ENCODE measurements around the gene SIPA1L3.

The SIPA1L3 gene

GRCh38 chr19:38184815-38185214 lies 277.8 kb downstream of the SIPA1L3 start:
- in situ Hi-C loops (cut with MboI; ENCODE audit: low pct_unique_long_range_greater_than_20kb, low sequenced_read_pairs), result no loop called here
- no peak for DNase-seq

DNA sequence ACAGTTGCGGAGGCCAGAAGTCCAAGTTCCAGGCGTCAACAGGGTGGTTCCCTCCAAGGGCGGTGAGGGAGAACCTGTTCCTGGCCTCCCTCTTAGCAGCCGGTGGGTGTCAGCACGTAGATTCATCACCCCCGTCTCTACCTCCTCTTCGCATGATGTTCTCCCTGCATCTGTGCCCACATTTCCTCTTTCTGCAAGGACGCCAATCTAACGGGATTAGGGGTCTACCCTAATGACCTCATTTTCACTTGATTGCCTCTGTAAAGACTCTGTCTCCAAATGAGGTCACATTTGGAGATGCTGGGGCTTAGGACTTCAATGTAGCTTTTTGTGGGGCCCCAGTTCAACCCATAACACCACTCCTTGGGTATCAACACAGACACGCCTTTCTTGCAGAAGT lies 278.6 kb downstream of the SIPA1L3 start:
- in situ Hi-C loops (cut with MboI; ENCODE audit: low pct_unique_long_range_greater_than_20kb, low sequenced_read_pairs), result no loop called here
- peak; percentile 23 for DNase-seq

DNA sequence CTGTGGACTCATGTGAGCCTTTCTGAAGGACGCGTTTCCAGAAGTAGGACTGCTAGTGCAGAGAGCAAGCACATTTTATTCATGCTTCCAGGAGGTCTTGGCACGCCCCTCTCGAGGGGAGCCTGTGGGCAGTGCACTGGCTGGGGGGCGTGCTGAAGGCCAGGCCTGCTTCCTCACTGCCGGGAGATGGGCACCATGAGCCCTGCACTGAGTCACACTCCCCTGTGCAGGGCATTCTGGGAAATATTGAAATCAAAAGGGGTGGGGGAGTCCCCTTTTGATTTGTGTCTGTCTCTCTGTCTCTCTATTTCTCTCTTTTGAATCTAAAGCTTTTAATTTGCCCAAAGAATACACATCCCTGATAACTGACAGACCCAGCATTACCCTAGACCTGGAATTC lies 283.1 kb downstream of the SIPA1L3 start:
- in situ Hi-C loops (cut with MboI; ENCODE audit: low pct_unique_long_range_greater_than_20kb, low sequenced_read_pairs), result no loop called here
- DNase-seq, result no peak

GRCh38 chr19:38190793-38191192 lies 283.8 kb downstream of the SIPA1L3 start:
- no peak for DNase-seq
- in situ Hi-C loops (cut with MboI; ENCODE audit: low pct_unique_long_range_greater_than_20kb, low sequenced_read_pairs), result no loop called here

GRCh38 chr19:38191747-38192146 lies 284.7 kb downstream of the SIPA1L3 start:
- no peak for DNase-seq
- in situ Hi-C loops (cut with MboI; ENCODE audit: low pct_unique_long_range_greater_than_20kb, low sequenced_read_pairs), result no loop called here

- in situ Hi-C loops (cut with MboI; ENCODE audit: low pct_unique_long_range_greater_than_20kb, low sequenced_read_pairs), result no loop called here
- DNase-seq, result no peak
Observed at GRCh38 chr19:38193445-38193844, 286.4 kb downstream of the SIPA1L3 start.

DNA sequence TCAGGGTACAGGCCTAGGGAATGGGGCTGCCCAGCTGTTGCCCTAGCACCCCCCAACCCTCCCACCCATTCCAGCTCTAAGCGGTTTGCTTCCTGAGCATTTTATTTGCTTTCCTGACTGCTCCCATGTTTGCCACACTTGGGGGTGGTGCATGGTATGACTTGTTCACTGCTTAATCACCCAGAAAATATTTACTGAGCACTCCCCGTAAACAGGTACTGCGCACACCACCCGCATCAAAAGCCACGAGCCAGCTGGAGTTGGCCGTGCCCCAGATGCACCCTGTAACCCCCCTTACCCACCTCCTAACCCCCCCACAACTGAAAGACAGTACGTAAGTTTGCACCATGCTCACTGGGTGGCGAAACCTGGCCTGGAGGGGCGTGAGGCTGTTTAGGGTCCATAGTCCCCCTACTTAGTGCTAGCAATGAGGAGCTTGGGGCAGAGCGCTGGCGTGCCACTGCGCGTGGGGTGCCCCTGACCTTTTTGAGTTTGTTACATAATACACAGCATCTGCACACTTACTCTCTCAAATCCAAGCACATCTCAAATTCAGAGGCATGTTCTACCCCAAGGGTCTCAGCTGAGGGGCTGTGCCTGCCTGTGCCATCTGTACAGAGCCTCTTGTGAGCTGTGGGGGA lies 287.2 kb downstream of the SIPA1L3 start:
- in situ Hi-C loops (cut with MboI; ENCODE audit: low pct_unique_long_range_greater_than_20kb, low sequenced_read_pairs), result no loop called here
- DNase-seq, result no peak

GRCh38 chr19:38195237-38195636 lies 288.2 kb downstream of the SIPA1L3 start:
- no peak for DNase-seq
- in situ Hi-C loops (cut with MboI; ENCODE audit: low pct_unique_long_range_greater_than_20kb, low sequenced_read_pairs), result no loop called here

DNA sequence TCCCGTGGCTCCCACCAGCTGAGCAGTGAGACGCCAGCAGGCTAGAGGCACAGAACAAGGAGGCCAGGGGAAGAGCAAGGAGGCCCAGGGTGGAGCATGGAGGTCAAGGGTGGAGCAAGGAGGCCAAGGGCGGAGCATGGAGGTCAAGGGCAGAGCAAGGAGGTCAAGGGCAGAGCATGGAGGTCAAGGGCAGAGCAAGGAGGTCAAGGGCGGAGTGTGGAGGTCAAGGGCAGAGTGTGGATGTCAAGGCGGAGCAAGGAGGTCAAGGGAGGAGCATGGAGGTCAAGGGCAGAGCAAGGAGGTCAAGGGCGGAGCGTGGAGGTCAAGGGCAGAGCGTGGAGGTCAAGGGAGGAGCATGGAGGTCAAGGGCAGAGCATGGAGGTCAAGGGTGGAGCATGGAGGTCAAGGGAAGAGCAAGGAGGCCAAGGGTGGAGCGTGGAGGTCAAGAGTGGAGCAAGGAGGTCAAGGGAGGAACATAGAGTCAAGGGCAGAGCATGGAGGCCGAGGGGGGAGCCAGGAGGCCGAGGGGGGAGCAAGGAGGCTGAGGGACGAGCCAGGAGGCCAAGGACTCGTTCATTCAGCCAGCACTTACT lies 289.3 kb downstream of the SIPA1L3 start:
- no peak for DNase-seq
- in situ Hi-C loops (cut with MboI; ENCODE audit: low pct_unique_long_range_greater_than_20kb, low sequenced_read_pairs), result no loop called here

DNA sequence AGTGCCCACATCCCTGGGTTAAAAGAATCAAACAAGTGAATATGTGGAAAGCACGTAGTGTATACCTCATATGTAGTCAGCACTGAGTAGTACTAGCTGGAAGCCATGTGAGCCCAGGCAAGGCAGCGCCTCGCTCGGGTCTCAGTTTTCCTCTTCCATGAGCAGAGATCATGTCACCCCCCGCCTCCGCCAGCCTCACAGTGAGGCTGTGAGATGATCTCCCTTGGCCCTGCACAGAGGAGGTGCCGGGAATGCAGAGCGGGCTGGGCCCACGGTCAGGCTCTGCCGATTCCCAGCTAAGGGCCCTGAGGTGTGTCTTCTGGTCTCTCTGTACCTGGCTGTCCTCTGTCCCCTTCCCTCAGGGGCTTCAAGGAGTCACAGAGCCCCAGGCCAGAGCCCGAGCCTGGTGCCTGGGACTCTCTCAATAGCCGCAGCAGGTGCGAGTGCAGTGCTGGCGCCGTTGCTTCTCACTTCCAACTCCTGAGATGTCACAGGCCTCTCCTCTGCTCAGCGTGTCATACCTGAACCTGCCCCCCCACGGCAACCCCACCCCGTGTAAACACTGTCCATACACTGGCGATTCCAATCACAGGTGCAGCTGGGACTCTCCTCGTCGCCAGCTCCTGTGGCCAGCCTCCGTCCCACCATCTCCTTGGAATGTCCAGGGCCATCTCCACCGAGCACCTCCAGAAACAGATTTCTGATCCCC lies 290.1 kb downstream of the SIPA1L3 start:
- DNase-seq, result no peak
- in situ Hi-C loops (cut with MboI; ENCODE audit: low pct_unique_long_range_greater_than_20kb, low sequenced_read_pairs), result no loop called here

DNA sequence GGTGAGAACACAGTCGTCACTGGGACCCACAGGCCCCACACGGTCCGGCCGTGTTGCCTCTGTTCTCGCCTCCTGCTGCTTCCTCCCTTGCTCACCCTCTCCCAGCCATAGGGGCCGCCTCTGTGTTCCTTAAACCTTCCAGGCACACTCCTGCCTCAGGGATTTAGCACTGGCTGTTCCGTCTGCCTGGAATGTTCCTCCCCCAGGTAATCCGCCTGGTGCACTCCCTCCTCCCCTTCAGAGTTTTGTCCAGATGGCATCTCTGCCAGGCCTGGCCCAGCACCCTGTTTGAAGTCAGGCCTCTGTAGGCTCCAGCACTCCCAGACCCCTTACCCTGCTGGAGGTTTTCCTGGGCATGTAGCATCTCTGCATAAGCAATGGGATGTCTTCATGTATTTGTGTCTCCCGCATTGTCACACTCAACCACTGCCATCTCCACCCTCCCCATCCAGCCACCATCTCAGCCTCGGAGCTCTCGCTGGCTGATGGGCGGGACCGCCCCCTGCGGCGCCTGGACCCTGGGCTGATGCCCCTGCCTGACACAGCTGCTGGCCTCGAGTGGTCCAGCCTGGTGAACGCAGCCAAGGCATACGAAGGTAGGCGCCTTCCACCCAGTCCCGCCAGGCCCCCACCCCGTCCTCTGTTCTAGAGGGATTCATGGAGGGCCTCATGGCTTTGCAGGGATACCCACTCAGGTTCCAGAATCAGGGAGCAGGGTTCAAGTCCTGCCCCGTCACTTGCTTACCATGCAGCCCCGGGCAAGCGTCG lies 291.1 kb downstream of the SIPA1L3 start:
- no peak for DNase-seq
- in situ Hi-C loops (cut with MboI; ENCODE audit: low pct_unique_long_range_greater_than_20kb, low sequenced_read_pairs), result no loop called here

DNA sequence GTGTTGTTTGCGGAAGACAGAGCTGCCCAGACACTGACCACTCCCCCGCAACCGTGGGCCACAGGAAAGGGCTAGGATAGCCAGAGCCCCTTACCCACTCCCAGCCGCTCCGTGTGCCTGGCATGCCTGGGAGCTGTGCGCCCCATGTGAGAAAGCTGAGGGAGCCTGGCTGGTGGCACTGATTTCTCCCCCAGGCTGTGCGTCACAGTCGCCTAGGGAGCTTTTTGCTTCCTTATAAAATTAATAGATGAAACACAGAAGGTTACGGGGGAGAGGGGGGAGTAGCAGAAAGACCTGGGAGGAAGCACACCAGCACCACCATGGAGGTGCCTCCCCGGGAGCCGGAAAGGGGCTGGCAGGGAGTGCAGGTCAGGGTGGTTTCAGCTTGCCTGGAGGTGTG lies 292.3 kb downstream of the SIPA1L3 start:
- in situ Hi-C loops (cut with MboI; ENCODE audit: low pct_unique_long_range_greater_than_20kb, low sequenced_read_pairs), result no loop called here
- no peak for DNase-seq

GRCh38 chr19:38201731-38202130 lies 294.7 kb downstream of the SIPA1L3 start:
- in situ Hi-C loops (cut with MboI; ENCODE audit: low pct_unique_long_range_greater_than_20kb, low sequenced_read_pairs), result no loop called here
- no peak for DNase-seq

- no peak for DNase-seq
- in situ Hi-C loops (cut with MboI; ENCODE audit: low pct_unique_long_range_greater_than_20kb, low sequenced_read_pairs), result no loop called here
Observed at GRCh38 chr19:38202504-38202903, 295.5 kb downstream of the SIPA1L3 start.

- no peak for DNase-seq
- in situ Hi-C loops (cut with MboI; ENCODE audit: low pct_unique_long_range_greater_than_20kb, low sequenced_read_pairs), result no loop called here
Observed at GRCh38 chr19:38203197-38203596, 296.2 kb downstream of the SIPA1L3 start.

DNA sequence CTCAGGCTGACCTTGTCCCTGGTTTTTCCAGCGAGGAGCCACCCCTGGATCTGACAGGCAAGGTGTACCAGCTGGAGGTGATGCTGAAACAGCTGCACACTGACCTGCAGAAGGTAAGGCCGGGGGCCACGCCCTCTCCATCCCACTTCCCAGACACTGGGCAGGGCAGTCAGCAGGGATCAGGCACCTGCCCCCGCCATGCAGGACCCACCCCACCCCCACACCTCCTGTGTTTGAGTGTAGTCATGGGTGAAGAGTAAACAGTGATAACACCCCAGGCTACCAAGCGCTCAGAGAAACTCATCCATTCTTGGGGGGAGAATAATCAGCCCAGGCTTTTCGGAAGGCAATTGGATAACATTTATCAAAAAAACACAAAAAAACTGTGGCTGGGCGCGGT lies 297.1 kb downstream of the SIPA1L3 start:
- no peak for DNase-seq
- in situ Hi-C loops (cut with MboI; ENCODE audit: low pct_unique_long_range_greater_than_20kb, low sequenced_read_pairs), result no loop called here

DNA sequence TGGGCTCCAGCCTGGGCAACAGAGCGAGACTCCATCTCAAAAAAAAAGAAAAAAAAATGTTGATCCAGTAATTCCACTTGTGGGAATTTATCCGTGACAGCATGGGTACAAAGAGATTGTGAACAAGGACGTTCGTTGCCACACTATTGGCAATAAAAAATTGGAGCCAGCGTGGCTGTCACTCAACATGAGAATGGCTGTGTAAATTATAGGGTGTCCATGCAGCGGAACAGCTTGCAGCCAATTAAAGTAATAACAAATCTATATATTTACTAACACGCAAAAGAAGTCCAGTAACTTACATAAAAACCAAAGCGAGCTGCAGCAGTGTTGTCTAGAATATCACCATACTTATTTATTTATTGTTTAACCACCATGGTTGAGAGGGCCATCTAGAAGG lies 297.7 kb downstream of the SIPA1L3 start:
- DNase-seq, result no peak
- in situ Hi-C loops (cut with MboI; ENCODE audit: low pct_unique_long_range_greater_than_20kb, low sequenced_read_pairs), result no loop called here

DNA sequence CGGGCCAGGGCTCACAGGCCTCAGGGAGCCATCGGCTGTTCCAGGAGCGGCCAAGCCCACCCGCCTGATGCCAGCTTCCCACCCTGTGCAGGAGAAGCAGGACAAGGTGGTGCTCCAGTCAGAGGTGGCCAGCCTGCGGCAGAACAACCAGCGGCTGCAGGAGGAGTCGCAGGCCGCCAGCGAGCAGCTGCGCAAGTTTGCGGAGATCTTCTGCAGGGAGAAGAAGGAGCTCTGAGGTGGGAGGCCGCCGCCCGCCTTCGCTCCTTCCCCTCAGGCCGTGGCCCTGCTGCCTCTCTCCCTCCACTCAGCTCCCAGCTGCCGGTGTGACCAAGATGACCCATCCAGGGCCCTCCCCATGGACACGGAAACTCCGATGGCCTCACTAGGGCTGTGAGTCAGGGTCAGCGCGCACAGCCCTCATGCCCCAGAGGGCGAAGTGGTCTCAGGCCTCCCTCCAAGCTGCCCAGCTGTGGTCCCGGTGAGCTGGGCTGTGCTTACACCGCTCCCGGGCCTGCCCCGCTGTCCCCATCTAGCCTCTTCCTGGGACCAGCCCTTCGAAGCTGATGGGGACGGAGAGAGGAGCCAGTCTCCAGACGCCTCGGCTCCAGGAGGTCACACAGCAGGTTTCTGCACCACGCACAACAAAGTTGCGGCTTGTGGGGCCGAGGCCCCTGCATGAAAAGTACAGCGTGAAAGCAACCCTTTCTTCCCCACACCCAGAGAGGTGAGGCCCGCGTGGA lies 299.2 kb downstream of the SIPA1L3 start:
- DNase-seq, result no peak
- in situ Hi-C loops (cut with MboI; ENCODE audit: low pct_unique_long_range_greater_than_20kb, low sequenced_read_pairs), result no loop called here

- no peak for DNase-seq
- in situ Hi-C loops (cut with MboI; ENCODE audit: low pct_unique_long_range_greater_than_20kb, low sequenced_read_pairs), result no loop called here
Observed at GRCh38 chr19:38206928-38207327, 299.9 kb downstream of the SIPA1L3 start.

All from KBM-7 (cell line).